Airway epithelial cell (primary cell): ENCODE data around the gene MTA2. TPM values are rescaled to one million over a fixed set of nuclear protein-coding genes. Genes with fewer than 3 reads are reported as not detected.

Experiments used
- total RNA-seq: library from RNA; depleted of rRNA; stranded (reverse); fragments of >200 nt; gene quantifications from 2 replicates; pipeline ENCODE4 v1.2.3, GENCODE V29; 2015

The MTA2 gene
- total RNA-seq, result 126 and 159 TPM in 2 replicates

GRCh38 chr11:62601372-62602140 lies at the start of gene MTA2:
TSS of gene MTA2 (minus strand) at chr11:62601865. CDS start at chr11:62601450, 415 bp downstream.

GRCh38 chr11:62645946-62646824 lies 44.5 kb upstream of the MTA2 start, which contains the start of gene GANAB:
TSS of gene GANAB (minus strand) at chr11:62646613. CDS start at chr11:62646599, 14 bp downstream.

GRCh38 chr11:62621567-62622470 lies 20.2 kb upstream of the MTA2 start, which contains the start of gene B3GAT3:
TSS of gene B3GAT3 (minus strand) at chr11:62621986. CDS start at chr11:62621947, 39 bp downstream.

GRCh38 chr11:62612366-62613290 lies 11.0 kb upstream of the MTA2 start, which contains the start of the genes EML3 and ROM1:
TSS of gene EML3 (minus strand) at chr11:62612775. CDS start at chr11:62612457, 318 bp downstream.
TSS of gene ROM1 (plus strand) at chr11:62613257. CDS start at chr11:62613282, 25 bp downstream.

GRCh38 chr11:62591448-62592145 lies 10.1 kb downstream of the MTA2 start, which contains the start of gene TUT1:
TSS of gene TUT1 (minus strand) at chr11:62591523. CDS start at chr11:62591485, 38 bp downstream.

GRCh38 chr11:62573592-62574362 lies 27.9 kb downstream of the MTA2 start, which contains the start of gene EEF1G:
TSS of gene EEF1G (minus strand) at chr11:62573891. CDS start at chr11:62573842, 49 bp downstream.

GRCh38 chr11:62546244-62546928 lies 55.3 kb downstream of the MTA2 start, which contains the start of gene AHNAK:
TSS of gene AHNAK (minus strand) at chr11:62546806. CDS start at chr11:62536098, 10,708 bp downstream.

Other genes starting within 250 kb of the MTA2 start
- not detected in 2 replicates for gene SCGB1A1, start 182.8 kb downstream of the MTA2 start, total RNA-seq
- 386 and 487 TPM in 2 replicates for gene AHNAK, start 55.1 kb downstream of the MTA2 start, total RNA-seq
- 2,164 and 2,188 TPM in 2 replicates for gene EEF1G, start 28.0 kb downstream of the MTA2 start, total RNA-seq
- gene TUT1, start 10.3 kb downstream of the MTA2 start, total RNA-seq, result 10.3 and 12.6 TPM in 2 replicates
- gene EML3, start 10.9 kb upstream of the MTA2 start, total RNA-seq, result 20.8 and 25.4 TPM in 2 replicates
- 1.7 and 3.5 TPM in 2 replicates for gene ROM1, start 11.4 kb upstream of the MTA2 start, total RNA-seq
- 30.2 and 30.4 TPM in 2 replicates for gene B3GAT3, start 20.1 kb upstream of the MTA2 start, total RNA-seq
- 146 and 160 TPM in 2 replicates for gene GANAB, start 44.7 kb upstream of the MTA2 start, total RNA-seq
- 30.6 and 31.7 TPM in 2 replicates for gene INTS5, start 51.4 kb upstream of the MTA2 start, total RNA-seq
- 85.8 and 91.6 TPM in 2 replicates for gene C11orf98, start 63.3 kb upstream of the MTA2 start, total RNA-seq
- gene CSKMT, start 63.4 kb upstream of the MTA2 start, total RNA-seq, result 9.3 and 14.3 TPM in 2 replicates
- 18.9 and 26.7 TPM in 2 replicates for gene UQCC3, start 69.8 kb upstream of the MTA2 start, total RNA-seq
- gene LBHD1, start 70.4 kb upstream of the MTA2 start, total RNA-seq, result 2.3 and 5.2 TPM in 2 replicates
- gene UBXN1, start 77.2 kb upstream of the MTA2 start, total RNA-seq, result 122 and 144 TPM in 2 replicates
- 0.09 and 0.28 TPM in 2 replicates for gene LRRN4CL, start 87.7 kb upstream of the MTA2 start, total RNA-seq
- 59.5 and 69.4 TPM in 2 replicates for gene BSCL2, start 105.6 kb upstream of the MTA2 start, total RNA-seq
- not detected in 2 replicates for gene GNG3, start 105.8 kb upstream of the MTA2 start, total RNA-seq
- 9.7 and 12.8 TPM in 2 replicates for gene HNRNPUL2, start 125.6 kb upstream of the MTA2 start, total RNA-seq
- 10.0 and 17.7 TPM in 2 replicates for gene TTC9C, start 126.6 kb upstream of the MTA2 start, total RNA-seq
- gene ZBTB3, start 152.3 kb upstream of the MTA2 start, total RNA-seq, result 4.2 and 10.2 TPM in 2 replicates
- gene POLR2G, start 159.7 kb upstream of the MTA2 start, total RNA-seq, result 115 and 116 TPM in 2 replicates
- 18.2 and 18.3 TPM in 2 replicates for gene TAF6L, start 169.5 kb upstream of the MTA2 start, total RNA-seq
- 56.6 and 63.5 TPM in 2 replicates for gene TMEM179B, start 185.5 kb upstream of the MTA2 start, total RNA-seq
- 23.5 and 27.9 TPM in 2 replicates for gene TMEM223, start 190.1 kb upstream of the MTA2 start, total RNA-seq
- 33.6 and 34.0 TPM in 2 replicates for gene NXF1, start 203.6 kb upstream of the MTA2 start, total RNA-seq
- 18.2 and 25.3 TPM in 2 replicates for gene STX5, start 230.2 kb upstream of the MTA2 start, total RNA-seq
- not detected in 2 replicates for gene TEX54, start 231.0 kb upstream of the MTA2 start, total RNA-seq
- gene WDR74, start 237.7 kb upstream of the MTA2 start, total RNA-seq, result 67.6 and 70.5 TPM in 2 replicates